ENCODE results near the gene STS.

The STS gene

GRCh38 chrX:7190157-7190556 lies 42.6 kb downstream of the STS start:
- no peak for DNase-seq

GRCh38 chrX:7191681-7192110 lies 44.2 kb downstream of the STS start:
- no peak for DNase-seq

GRCh38 chrX:7192871-7193270 lies 45.4 kb downstream of the STS start:
- no peak for DNase-seq

- DNase-seq, result no peak
Observed at GRCh38 chrX:7194606-7195005, 47.1 kb downstream of the STS start.
